ENCODE measurements around the gene ORC5.
A peak's percentile ranks its signal among the peaks of the same experiment; 100 is the strongest.
"Not testable (repeated sequence)": the region's sequence is repeated elsewhere in the genome, so short reads cannot be mapped to it uniquely, and the experiment has no call there.

Gene ORC5

DNA sequence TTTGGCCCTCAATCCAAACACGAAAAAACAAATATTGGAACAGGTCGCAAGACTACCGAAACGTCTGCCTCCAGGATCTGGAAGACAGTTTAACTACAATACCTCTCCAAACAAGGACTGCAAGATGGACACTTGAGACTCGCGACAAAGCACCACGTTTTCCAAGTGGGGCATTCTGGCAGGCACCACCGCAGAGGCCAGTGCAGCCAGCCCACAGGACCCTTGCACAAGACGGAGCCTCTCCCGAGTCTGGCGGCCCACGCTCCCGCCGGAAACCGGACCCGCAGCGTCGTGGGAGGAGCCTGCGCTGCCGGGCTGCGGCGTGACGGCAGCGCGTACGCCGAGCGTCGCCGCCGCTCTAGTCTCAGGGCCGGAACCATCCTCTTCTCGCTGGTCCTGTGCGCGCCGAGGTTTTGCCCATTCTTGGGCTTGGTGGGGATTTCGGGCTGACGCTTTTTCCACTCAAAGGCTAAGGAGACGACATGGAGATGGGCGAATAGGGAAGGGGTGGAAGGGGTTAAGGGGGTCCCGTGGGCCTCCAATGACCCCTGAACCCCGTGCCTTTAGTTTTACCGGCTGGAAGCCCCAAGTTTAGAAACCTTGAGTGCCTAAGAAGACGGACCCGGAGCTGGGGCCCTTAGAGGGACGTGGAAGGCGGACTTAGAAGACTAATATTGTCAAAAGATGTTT is at the start of gene ORC5:
Gene ORC5, minus strand, starts transcription at position 283 of the 690 bp plus-strand sequence. Its CDS starts 109 bp downstream, at position 174.
- Mint-ChIP-seq H3K36me3 (ENCODE audit: low read depth) (peaks cover 42% of the 10 kb centered on the region), H3K4me1 (ENCODE audit: low read depth) (peaks cover 37% of the 10 kb centered on the region), H3K9me3 (no peaks in the 10 kb centered on the region), H3K27me3 (peaks cover 25% of the 10 kb centered on the region), H3K27ac (peak within 1 kb of the TSS; percentile 95), H3K4me3 (peak within 1 kb of the TSS; percentile 89)
- peak; percentile 87 for DNase-seq

DNA sequence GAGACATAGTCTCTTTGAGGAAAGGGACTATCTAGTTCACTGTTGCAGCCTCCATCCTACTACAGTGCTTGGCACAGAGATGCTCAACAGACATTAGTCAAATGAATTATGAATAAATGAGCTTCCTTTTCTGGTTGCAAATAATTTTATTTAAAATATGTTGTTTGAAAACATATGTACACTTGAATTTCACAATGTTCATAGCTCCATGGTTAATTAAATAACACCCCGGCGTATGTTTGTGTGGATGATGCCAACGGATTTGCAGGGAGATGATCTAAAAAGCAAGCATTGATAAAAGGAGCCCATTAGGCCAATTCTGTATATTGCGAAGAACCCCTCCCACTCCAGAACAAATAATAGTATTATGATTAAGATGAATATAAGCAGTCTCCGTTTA is 47.8 kb upstream of the ORC5 start:
- Mint-ChIP-seq H3K36me3 (ENCODE audit: low read depth) (no peaks in the 10 kb centered on the region), H3K4me1 (ENCODE audit: low read depth) (no peaks in the 10 kb centered on the region), H3K9me3 (no peaks in the 10 kb centered on the region), H3K27ac (no peak overlapping the region), H3K4me3 (no peak overlapping the region), H3K27me3 (peaks cover 6% of the 10 kb centered on the region)
- no peak for DNase-seq

DNA sequence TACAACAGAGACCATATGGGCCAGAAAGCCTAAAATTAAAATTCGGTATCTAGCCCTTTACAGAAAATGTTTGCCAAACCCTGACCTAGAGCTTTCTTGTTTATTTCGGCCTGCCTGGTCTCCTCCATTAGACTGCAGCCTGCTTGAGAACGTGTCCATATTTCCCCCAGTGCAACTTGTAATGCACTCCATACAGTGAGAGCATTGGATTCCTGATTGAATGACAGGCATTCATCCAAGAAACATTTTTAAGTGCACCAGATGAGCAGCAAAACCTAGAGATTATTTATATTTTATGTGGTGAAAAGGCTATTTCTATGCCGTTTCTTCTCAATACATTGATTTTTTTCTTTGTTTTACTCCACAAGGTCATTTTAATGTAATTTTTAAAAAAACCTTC is 47.4 kb upstream of the ORC5 start:
- DNase-seq, result no peak
- Mint-ChIP-seq H3K36me3 (ENCODE audit: low read depth) (no peaks in the 10 kb centered on the region), H3K4me1 (ENCODE audit: low read depth) (no peaks in the 10 kb centered on the region), H3K27me3 (peaks cover 9% of the 10 kb centered on the region), H3K27ac (no peak overlapping the region), H3K4me3 (no peak overlapping the region), H3K9me3 (no peaks in the 10 kb centered on the region)

DNA sequence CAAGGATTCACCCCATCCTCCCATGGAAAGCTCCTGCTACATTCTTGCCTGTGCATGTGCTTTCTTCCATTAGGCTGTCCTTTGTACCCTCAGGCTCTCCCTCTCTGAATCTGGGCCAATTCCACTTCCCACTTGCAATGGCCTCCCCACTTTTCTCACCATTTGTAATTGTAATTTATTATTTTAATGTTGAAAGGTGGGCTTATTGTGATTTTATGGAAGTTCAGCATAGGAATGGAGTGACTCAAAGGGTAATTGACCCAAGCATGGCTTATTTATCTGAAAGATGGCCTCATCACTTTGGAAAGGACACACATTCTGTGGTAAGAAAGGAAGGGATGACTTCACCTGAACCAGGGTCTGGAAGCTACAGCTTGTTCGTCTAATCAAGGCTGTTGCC is 46.9 kb upstream of the ORC5 start:
- DNase-seq, result no peak
- no peaks in the 10 kb centered on the region for H3K9me3 Mint-ChIP-seq
- no peaks in the 10 kb centered on the region for H3K4me1 Mint-ChIP-seq (ENCODE audit: low read depth)
- no peak overlapping the region for H3K27ac Mint-ChIP-seq
- no peak overlapping the region for H3K4me3 Mint-ChIP-seq
- no peaks in the 10 kb centered on the region for H3K36me3 Mint-ChIP-seq (ENCODE audit: low read depth)
- H3K27me3 Mint-ChIP-seq, result peaks cover 9% of the 10 kb centered on the region

DNA sequence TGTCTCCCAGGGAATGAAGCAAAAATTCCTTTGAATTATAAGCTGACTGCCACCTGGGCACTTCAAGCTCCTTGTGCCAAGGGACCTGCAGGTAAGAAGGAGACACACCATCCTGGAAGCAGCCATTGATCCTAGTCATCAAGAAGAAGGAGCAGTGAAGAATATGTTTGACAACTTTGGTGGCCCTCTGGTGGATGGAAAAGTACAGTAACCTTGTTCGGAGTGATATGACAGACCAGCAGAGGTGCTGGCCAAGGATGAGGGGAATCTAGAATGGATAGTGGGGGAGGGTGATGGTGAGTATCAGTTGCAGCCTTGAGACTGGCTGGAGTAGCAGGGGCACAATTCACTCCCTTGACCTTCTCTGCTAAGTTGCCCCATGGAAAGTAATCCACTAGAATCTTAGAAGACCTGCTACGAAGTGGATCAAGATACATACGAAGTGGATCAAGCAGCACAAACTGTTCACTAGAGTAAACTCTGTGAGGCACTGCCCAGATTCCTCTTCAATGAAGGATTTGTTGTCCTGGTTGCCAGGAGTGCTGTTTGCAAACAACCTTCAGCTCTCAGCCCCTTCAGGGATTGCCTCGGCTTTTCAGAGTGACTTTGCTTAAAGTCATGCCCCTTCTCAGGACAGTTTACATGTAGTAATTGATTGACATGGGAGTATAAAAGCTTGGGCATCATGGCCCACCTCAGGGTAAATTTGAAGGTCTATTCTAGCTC is 44.8 kb upstream of the ORC5 start:
- Mint-ChIP-seq H3K9me3 (no peaks in the 10 kb centered on the region), H3K27ac (no peak overlapping the region), H3K36me3 (ENCODE audit: low read depth) (no peaks in the 10 kb centered on the region), H3K4me1 (ENCODE audit: low read depth) (no peaks in the 10 kb centered on the region), H3K4me3 (no peak overlapping the region), H3K27me3 (peaks cover 18% of the 10 kb centered on the region)
- no peak for DNase-seq

DNA sequence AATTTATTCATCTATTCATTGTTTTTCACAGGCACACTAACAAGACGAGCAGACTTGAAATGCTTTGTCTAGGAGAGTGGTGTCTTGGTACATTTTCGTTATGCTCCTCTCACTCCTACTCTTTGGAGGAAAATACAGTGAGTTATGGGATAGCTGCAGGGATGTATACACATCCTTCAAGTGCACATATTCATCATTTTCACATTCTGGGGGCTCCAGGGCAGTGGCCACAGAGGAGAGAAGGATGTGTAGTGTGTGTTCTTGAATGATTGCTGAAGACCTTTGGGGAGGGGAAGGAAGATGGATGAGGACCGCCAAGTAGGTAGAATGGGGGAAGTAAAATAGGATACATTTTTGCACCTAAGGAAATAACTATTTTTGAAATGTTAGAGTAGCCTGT is 34.8 kb upstream of the ORC5 start:
- no peaks in the 10 kb centered on the region for H3K4me1 Mint-ChIP-seq (ENCODE audit: low read depth)
- H3K27me3 Mint-ChIP-seq, result peaks cover 56% of the 10 kb centered on the region
- DNase-seq, result no peak
- H3K9me3 Mint-ChIP-seq, result no peaks in the 10 kb centered on the region
- no peak overlapping the region for H3K4me3 Mint-ChIP-seq
- no peak overlapping the region for H3K27ac Mint-ChIP-seq
- no peaks in the 10 kb centered on the region for H3K36me3 Mint-ChIP-seq (ENCODE audit: low read depth)

DNA sequence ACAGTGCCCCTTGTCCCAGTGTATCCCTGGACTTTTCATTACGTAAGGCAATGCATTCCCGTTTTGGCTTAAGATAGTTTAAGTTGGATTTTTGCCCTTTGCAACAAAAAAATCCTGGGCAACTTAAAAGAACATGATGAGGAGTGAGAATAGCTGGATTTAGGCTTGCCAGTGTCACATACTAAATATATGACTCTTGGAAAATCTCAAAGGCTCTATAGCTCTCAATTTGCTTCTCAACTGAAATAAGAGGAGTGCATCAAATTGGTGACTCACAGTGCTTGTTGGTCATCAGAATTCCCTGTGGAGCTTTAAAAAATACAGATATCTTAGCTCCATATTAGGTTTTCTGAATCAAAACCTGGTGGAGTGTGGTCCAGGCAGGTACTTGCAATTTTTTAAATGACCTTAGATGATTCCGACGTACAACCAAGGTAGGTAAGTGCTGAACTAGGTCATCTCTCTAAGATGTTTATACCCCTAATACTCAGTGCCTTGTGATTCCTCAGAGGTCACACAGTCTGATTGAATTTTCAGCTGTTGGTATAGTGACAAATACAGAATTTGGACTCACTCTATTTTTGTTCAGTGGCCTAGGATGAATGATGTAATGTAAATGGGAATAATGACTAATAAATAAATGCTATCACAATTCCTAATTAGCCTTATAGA is 33.9 kb upstream of the ORC5 start:
- H3K27me3 Mint-ChIP-seq, result peaks cover 57% of the 10 kb centered on the region
- no peaks in the 10 kb centered on the region for H3K36me3 Mint-ChIP-seq (ENCODE audit: low read depth)
- no peaks in the 10 kb centered on the region for H3K9me3 Mint-ChIP-seq
- no peak overlapping the region for H3K27ac Mint-ChIP-seq
- no peak overlapping the region for H3K4me3 Mint-ChIP-seq
- H3K4me1 Mint-ChIP-seq (ENCODE audit: low read depth), result no peaks in the 10 kb centered on the region
- no peak for DNase-seq

DNA sequence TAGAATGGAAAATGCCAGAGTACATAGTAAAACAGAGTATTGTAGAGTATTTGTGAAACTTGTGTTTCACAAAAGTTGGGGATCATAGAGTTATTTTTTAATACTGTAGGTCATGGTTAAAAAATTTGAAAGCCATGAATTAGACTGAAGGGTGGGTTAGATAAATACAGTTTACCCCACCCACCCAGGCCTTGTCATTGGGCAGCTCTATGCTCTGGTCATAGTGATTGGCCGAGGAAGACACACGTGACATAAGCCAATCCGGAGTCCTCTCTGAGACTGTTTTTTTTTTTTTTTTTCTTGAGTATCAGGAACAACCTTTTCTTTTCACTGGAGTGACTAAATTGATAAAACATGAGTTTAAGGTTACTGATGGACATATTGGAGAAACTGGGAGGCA is 33.3 kb upstream of the ORC5 start:
- H3K27me3 Mint-ChIP-seq, result peaks cover 56% of the 10 kb centered on the region
- no peaks in the 10 kb centered on the region for H3K9me3 Mint-ChIP-seq
- no peak for DNase-seq

DNA sequence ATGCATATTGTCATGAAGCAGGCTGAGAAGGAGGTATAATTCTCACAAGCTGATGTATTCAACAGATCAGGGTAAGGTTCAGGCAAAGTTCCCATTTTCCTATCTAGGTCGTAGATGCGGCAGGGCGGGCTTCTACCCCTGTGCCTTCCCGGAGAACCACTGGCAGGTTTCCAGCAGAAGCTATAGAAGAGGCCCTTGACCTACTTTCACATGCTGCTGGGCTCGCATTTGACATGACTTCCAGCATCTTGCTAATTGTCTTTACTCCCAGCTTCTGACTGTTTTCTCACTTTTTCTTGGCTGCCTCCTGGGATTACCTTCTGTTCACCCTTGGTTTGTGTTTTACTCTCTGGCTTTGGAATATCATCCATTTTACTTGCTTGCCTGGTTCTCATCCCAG is 32.6 kb upstream of the ORC5 start:
- Mint-ChIP-seq H3K27ac (no peak overlapping the region), H3K27me3 (peaks cover 49% of the 10 kb centered on the region), H3K9me3 (no peaks in the 10 kb centered on the region), H3K36me3 (ENCODE audit: low read depth) (no peaks in the 10 kb centered on the region), H3K4me1 (ENCODE audit: low read depth) (no peaks in the 10 kb centered on the region), H3K4me3 (no peak overlapping the region)
- no peak for DNase-seq

More for the DNA sequence above, 33.3 kb upstream of the ORC5 start:
- Mint-ChIP-seq H3K4me3 (no peak overlapping the region), H3K27ac (no peak overlapping the region), H3K4me1 (ENCODE audit: low read depth) (no peaks in the 10 kb centered on the region), H3K36me3 (ENCODE audit: low read depth) (no peaks in the 10 kb centered on the region)

DNA sequence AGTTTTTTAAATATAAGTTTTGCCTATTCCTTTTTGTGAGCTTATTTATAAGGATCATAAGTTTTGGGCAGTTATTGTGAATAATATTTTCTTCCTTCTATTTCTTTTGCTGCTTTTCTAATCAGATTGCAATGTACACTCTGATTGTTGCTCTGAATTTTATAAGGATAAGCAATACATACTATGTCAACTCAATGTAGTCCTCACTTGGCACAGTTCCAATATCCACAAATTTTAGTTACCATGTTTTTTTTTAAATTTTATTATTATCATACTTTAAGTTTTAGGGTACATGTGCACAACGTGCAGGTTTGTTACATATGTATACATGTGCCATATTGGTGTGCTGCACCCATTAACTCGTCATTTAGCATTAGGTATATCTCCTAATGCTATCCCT is 27.2 kb upstream of the ORC5 start:
- H3K4me1 Mint-ChIP-seq (ENCODE audit: low read depth); H3K27ac Mint-ChIP-seq; DNase-seq; H3K36me3 Mint-ChIP-seq (ENCODE audit: low read depth); H3K4me3 Mint-ChIP-seq; H3K9me3 Mint-ChIP-seq: not testable (repeated sequence)
- peaks cover 44% of the 10 kb centered on the region for H3K27me3 Mint-ChIP-seq

DNA sequence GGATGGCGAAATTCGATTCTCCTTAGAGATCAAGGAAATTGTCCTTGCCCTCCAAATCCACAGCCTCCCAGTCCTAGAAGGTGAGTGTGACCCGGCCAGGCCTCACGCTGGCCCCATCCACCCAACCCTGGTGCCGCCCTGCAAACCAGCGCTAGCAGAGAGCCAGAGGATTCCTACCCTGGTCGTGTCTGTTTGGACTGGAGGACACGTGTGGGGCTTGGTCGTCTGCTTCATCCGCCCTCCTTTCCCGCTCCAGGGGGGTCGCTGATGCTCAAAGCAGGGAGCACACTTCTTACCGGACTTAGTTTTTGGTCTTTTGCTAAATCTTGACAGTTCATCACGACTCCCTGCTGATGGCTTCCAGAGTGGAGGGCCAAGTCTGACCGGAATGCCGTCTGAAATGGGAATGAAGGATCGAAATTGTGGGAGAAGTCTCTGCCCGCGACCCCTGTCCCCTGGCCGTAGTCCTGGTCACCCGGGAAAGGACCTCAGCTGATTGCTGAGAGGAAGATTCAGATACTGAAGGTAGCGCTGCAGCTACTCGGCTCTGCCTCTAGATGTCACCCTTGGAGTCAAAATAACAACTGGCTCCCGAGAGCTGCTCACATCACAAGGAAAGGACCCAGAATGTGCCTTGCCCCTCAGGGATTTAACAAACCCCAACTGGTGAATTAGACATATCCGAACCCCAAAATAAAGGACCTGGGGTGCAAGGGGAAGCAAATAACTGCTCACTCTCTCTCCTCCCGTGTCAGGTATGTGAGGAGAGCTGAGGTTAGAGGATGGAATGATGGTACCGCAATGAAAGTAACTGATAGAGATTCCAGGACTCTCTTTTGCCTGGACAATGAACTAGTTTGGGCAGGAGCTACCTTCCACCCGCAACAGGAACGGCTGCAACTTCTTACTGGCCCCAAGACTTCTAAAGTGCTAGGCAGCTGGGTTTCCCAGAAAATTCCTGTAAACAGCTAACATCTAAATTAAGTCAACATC is 23.5 kb upstream of the ORC5 start:
- peak; percentile 46 for DNase-seq
- Mint-ChIP-seq H3K27me3 (peaks cover 23% of the 10 kb centered on the region), H3K36me3 (ENCODE audit: low read depth) (no peaks in the 10 kb centered on the region), H3K4me1 (ENCODE audit: low read depth) (peaks cover 1% of the 10 kb centered on the region), H3K27ac (no peak overlapping the region), H3K4me3 (no peak overlapping the region), H3K9me3 (no peaks in the 10 kb centered on the region)

DNA sequence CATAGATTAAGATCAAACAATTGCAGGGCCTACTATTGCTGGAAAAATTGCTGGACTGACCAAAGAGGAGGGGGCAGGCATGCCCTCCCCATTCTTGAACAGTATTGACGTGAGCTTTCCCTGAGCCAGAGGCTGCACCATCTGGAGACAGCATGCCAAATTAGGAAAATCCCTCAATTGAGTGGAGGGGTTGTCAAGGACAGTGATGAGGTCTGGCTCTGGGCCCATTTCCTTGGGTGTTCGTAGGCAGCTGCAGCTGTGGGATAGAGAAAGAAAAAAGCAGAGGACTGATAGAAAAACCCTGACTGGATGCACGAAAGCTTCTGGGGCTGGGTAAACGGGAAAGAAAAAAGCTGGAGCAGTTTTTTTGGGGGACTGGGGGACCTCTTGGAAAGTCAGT is 22.8 kb upstream of the ORC5 start:
- Mint-ChIP-seq H3K4me1 (ENCODE audit: low read depth) (peaks cover 1% of the 10 kb centered on the region), H3K4me3 (no peak overlapping the region), H3K9me3 (no peaks in the 10 kb centered on the region), H3K36me3 (ENCODE audit: low read depth) (no peaks in the 10 kb centered on the region), H3K27ac (no peak overlapping the region), H3K27me3 (peaks cover 23% of the 10 kb centered on the region)
- no peak for DNase-seq

DNA sequence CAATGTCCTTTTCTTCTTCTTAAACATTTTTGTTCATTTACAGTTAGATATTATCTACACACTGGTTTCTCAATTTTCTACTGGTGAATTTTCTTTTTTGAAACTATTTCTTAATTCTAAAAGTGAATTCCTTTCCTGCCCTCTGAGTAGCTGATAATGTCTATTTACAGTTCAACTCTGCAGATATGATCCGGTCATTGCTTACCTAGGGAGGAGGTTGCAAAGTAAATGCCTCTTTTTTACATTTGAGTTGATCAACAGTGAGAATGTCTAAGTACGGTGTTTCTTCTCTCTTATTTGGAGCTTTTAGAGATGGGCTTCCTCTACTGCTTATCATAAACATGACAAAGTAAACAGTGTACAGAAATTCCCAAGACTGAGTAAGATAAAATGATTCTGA is 20.6 kb upstream of the ORC5 start:
- Mint-ChIP-seq H3K4me3 (no peak overlapping the region), H3K9me3 (no peaks in the 10 kb centered on the region), H3K4me1 (ENCODE audit: low read depth) (peaks cover 1% of the 10 kb centered on the region), H3K27ac (no peak overlapping the region), H3K27me3 (peaks cover 33% of the 10 kb centered on the region), H3K36me3 (ENCODE audit: low read depth) (no peaks in the 10 kb centered on the region)
- DNase-seq, result no peak

DNA sequence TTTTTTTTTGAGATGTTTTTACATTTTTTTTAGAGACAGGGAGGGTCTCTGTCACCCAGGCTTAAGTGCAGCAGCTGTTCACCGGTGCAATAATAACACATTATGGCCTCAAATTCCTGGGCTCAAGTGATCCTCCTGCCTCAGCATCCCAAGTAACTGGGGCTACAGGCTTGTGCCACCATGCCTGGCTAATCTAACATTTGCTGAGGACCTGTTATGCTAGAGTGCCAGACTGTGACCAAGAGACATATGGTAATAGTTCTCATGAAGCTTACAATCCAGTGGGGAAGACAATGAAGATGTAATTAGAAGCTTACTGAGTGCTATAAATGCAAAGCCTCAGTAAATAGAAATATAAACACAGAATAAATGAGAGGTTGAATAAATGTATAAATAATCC is 17.6 kb upstream of the ORC5 start:
- no peak for DNase-seq
- Mint-ChIP-seq H3K9me3 (peaks cover 11% of the 10 kb centered on the region), H3K4me3 (no peak overlapping the region), H3K27ac (no peak overlapping the region), H3K36me3 (ENCODE audit: low read depth) (no peaks in the 10 kb centered on the region), H3K4me1 (ENCODE audit: low read depth) (no peaks in the 10 kb centered on the region), H3K27me3 (peaks cover 32% of the 10 kb centered on the region)

Data from activated T-cell treated with anti-CD3 and anti-CD28 coated beads, Interleukin-2, amount 50 U/mL, for 24 hours (primary cell).